ENCODE measurements around the gene TMC5.
A peak's percentile ranks its signal among the peaks of the same experiment; 100 is the strongest.

TMC5 gene

GRCh38 chr16:19468300-19468699, 50.6 kb downstream of the TMC5 start:
- DNase-seq, result no peak

- no peak for DNase-seq
Observed at GRCh38 chr16:19472482-19472881, 54.8 kb downstream of the TMC5 start.

GRCh38 chr16:19474617-19475016, 56.9 kb downstream of the TMC5 start:
- no peak for DNase-seq

DNA sequence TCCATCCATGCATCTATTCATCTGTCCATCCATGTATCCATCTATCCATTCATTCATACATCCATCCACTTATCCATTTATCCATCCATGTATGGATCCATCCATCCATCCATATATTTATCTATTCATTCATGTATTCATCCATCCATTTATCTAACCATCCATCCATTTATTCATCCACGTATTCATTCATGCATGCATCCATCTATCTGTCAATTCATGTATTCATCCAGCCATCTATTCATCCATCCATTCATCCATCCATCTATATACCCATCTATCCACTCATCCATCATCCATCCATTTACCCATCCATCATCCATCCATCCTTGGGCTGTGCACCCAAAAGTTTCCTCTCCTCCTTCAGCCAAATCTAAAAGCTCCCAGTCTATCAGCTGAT, 60.8 kb downstream of the TMC5 start:
- no peak for DNase-seq

DNA sequence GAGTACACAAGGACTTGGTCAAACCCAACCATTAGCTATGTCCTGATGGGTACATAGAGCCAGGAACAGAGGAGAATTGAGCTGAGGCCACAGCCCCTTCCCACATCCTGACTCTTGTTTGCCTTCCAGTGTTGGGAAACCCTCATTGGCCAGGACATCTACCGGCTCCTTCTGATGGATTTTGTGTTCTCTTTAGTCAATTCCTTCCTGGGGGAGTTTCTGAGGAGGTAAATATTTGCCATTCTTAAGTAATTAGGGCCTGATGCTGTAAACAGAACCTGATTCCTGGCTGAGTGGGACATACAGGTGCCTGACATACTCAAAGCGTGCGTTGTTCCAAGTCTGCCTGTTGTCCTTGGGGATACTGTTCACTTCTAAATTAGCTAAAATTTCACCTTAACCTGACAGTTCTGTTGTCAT, 61.6 kb downstream of the TMC5 start:
- DNase-seq, result no peak

GRCh38 chr16:19481296-19481695, 63.6 kb downstream of the TMC5 start:
- no peak for DNase-seq

DNA sequence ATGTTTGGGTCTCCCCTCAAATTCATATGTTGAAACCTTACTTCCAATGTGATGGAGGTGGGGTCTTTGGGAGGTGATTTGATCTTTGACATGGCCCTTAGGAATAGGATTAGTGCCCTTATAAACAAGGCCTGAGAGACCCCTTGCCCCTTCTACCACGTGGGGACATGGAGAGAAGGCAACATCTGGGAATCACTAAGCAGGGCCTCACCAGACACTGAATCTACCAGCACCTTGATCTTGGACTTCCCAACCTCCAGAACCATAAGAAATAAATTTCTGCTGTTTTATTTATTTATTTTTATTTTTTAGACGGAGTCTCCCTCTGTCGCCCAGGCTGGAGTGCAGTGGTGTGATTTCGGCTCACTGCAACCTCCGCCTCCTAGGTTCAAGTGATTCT, 64.1 kb downstream of the TMC5 start:
- no peak for DNase-seq

DNA sequence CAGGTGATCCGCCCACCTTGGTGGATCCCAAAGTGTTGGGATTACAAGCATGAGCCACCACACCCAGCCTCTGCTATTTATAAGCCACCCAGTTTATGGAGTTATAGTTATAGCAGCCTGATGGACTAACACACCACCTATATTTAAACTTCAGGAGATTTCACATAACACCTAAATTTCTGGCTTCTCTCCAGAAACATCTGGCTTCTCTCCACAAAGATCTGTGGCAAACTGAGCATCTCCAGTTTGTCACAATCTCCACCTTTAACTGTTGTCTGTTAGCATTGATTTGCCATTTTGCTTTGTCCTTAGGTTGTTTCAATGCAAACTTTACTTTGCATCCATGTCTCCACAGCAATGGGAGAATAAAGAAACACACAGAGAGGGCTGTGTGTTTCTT, 64.6 kb downstream of the TMC5 start:
- no peak for DNase-seq

GRCh38 chr16:19484096-19484495, 66.4 kb downstream of the TMC5 start:
- DNase-seq, result no peak

DNA sequence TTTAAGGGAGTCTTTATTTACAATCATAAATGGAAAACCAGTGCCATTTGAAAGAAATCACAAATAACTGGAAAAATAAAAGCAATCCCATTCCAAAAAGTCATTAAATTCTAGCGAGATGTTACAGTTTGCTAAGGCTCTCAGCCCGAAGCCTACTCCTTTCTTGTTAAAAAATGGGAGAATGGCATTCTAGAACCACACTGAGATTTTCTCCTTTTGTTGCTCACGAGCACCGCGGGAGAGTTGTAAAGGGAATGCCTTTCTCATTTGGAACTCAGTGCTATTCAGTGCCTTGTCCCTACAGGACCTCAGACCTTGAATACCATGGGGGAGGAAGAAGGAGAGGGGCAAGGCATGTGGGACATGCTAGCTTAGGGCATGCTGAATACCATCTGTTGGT, 67.9 kb downstream of the TMC5 start:
- no peak for DNase-seq

GRCh38 chr16:19486051-19486450, 68.4 kb downstream of the TMC5 start:
- DNase-seq, result no peak

- no peak for DNase-seq
Observed at GRCh38 chr16:19486750-19487325, 69.2 kb downstream of the TMC5 start.

- DNase-seq, result no peak
Observed at GRCh38 chr16:19488213-19488640, 70.5 kb downstream of the TMC5 start.

GRCh38 chr16:19490619-19491018, 72.9 kb downstream of the TMC5 start:
- DNase-seq, result no peak

- no peak for DNase-seq
Observed at GRCh38 chr16:19497176-19497575, 79.5 kb downstream of the TMC5 start.

- DNase-seq, result no peak
Observed at GRCh38 chr16:19499006-19499405, 81.3 kb downstream of the TMC5 start.

DNA sequence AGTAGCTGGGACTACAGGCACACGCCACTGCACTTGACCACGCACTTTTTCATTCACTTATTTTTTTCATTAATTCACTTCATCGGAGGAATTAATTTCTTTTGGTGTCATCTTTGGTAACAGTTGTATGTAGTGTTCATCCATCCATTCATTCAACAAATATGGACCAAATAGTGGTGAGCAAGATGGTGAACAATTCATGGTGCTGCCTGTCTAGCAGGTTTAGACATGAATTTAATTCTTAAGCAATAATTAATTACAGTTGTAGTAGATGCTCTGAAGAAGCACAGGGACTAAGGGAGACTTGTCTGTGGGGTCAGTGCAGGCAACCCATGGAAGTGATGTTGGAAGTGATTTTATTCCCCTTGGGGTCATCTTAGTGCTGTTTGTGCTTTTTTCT, 81.8 kb downstream of the TMC5 start:
- no peak for DNase-seq

DNA sequence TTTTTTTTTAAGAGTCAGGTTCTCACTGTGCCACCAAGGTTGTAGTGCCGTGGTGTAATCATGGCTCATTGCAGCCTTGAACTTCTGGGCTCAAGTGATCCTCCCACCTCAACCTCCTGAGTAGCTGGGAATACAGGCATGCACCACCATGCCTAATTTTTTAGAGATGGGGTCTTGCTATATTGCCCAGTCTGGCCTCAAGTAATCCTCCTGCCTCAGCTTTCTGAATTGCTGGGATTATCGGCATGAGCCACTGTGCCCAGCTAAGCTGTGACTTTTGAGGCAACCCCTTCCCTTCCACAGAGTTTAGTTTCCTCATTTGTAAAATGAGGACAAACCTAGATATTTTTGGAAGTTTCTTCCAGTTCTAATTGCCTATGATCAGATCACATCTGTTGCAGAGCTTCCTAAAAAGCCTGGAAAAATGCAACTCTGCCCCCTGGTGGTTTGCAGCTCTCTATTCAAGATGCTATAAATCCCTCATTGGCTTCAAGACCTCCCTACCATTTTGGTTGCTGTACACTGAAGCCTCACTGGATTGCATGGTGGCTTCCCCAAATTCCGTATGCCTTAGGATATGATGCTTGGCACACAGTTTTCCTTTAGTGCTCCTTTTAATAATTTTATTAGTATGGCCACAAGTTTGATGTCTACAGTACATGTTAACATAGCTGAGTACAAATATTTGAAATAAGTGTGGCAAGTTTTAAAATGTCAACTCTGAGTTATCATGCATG, 84.9 kb downstream of the TMC5 start:
- DNase-seq, result peak; percentile 63

DNA sequence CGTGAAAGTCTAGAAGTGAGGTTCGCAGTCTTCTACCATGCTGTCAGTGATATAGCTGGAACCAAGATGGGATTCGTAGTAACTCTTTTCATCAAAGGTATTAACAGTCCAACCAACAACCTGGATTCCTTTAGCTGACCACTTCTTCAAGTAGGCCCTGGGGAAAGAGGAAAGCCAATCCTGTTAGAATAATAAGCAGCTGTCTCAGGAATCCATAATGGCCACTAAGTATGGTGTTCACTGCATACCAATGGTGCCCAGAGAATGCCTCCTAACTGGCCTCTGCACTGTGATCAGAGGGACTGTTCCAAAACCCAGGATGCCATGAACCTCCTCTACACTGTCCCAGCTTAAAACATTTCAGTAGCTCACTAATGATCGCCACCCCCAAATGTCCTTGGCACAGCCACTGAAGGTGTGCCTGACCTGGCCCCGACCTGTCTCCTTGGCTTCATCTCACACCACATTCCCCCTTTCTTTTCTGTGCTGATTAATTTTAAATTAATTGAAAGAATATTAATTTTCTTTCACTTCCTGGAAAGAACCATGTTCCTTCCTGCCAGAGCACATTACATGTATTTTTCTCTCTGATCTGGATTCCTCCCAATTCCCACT, 85.9 kb downstream of the TMC5 start:
- no peak for DNase-seq

DNA sequence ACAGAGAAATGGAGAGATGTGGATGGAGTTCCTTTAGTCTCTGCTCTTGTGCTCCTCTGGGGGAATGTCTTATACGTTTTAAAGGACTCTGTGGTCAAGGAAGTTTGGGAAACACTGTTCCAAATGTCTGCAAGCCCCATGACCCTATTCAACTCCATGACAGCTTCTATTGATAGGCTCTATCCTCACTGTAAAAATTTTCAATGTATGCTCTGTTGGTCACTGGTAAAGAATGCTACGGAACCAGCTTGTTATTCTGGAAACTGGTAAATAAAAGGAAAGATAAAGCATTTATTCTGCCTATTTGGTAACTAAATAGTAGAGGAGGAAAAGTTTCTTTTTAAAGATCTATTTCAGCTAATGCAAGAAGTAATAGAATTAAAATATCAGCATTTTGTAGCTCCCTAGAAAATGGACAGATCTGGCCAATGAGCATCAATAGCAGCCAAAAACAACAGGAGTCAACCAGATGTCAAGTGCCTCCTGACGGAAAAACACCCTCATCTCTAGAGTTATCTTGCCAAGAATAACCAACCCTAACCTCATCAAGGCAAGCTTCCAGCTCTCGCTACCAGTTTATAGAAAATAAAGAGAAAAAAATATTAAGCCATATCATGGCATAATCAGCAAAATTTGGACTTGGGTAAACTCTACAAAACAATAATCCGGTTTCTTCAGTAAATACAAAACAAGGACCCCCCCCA, 88.1 kb downstream of the TMC5 start:
- DNase-seq, result no peak

GRCh38 chr16:19506965-19507364, 89.3 kb downstream of the TMC5 start:
- no peak for DNase-seq

DNA sequence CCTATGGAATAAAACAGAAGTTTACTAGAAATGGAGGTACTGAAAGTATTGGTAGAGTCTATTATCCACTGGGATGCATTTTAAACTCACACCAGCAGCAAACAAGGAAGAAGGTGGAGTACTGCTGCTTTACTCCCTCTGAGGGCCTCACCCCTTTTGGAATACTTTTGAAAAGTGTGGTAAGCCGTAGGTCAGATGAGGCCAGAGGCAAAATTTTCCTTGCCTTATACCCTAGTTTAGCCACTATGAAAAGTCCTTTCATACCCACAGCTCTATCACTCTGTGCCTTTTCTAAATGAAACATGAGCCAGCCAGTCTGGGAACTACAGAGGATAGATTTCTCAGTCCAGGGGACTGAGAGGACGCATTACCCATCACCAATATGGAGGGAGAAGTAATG, 90.2 kb downstream of the TMC5 start:
- DNase-seq, result no peak

GRCh38 chr16:19512297-19512696, 94.6 kb downstream of the TMC5 start:
- DNase-seq, result no peak

Data from stimulated activated CD4-positive, alpha-beta T cell treated with anti-CD3 and anti-CD28 coated beads, Interleukin-4, amount 100 ng/mL, for 1 hour (primary cell).